B cell (primary cell): ENCODE results near the gene SH3YL1. TPM values are rescaled to one million over a fixed set of nuclear protein-coding genes. Genes with fewer than 3 reads are reported as not detected.

Experiments used
- ATAC-seq: fragments of 200-7000 bp; cut with Tn5 transposase; one replicate; pipeline ENCODE4 v1.10.0; 2021; ENCODE audit warnings: low read depth, mild to moderate bottlenecking, moderate number of reproducible peaks, moderate library complexity
- CTCF ChIA-PET: fragments of 350-600 bp; sonication (Branson Sonifier 250); formaldehyde crosslinking; loops from one replicate; lab custom pipeline; 2021; ENCODE audit warnings: antibody characterized with exemption, inconsistent platforms; lab: Charles Lee
- POLR2A ChIA-PET: fragments of 350-600 bp; sonication (Branson Sonifier 250); formaldehyde crosslinking; loops from one replicate; lab custom pipeline; 2021; ENCODE audit warnings: antibody characterized with exemption; lab: Charles Lee
- DNase-seq: peaks from one replicate; pipeline ENCODE4 v3.0.0; 2013
- H2AFZ ChIP-seq: 2 replicates; pipeline ENCODE4 v1.6.1; 2012; ENCODE audit warnings: mild to moderate bottlenecking, low read depth, low read length; ENCODE audit not compliant: insufficient read depth, poor library complexity, severe bottlenecking
- H3K27ac ChIP-seq, 2 donors: 1 replicate in 1 of 2; 2 replicates in 1 of 2; pipeline ENCODE4 v1.5.1; 2012 to 2013; ENCODE audit warnings: low read length in 2 of 2, mild to moderate bottlenecking in 2 of 2, moderate library complexity in 1 of 2
- H3K27me3 ChIP-seq, 4 experiments: fragments of 200-600 bp in 1 of 4; sonication (generic) in 1 of 4; replicated peaks in 1 of 4; 1 replicate in 2 of 4; 2 replicates in 2 of 4; pipeline versions ENCODE4 v1.6.1 to v1.7.0; 2013 to 2016; ENCODE audit warnings: low read length in 3 of 4, mild to moderate bottlenecking in 2 of 4, mixed read lengths in 1 of 4, moderate library complexity in 1 of 4; ENCODE audit not compliant: insufficient read depth in 4 of 4, control insufficient read depth in 3 of 4; ENCODE audit errors: control extremely low read depth in 1 of 4
- H3K36me3 ChIP-seq, 2 experiments: replicated peaks in 1 of 2; 1 replicate in 1 of 2; 2 replicates in 1 of 2; pipeline versions ENCODE4 v1.6.1 to v1.7.1; 2013; ENCODE audit warnings: low read length in 1 of 2; ENCODE audit not compliant: insufficient read depth in 2 of 2, control insufficient read depth in 1 of 2; ENCODE audit errors: control extremely low read depth in 1 of 2, extremely low read depth in 1 of 2
- H3K4me1 ChIP-seq, 2 donors: fragments of 200-600 bp in 1 of 2; sonication (generic) in 1 of 2; 1 replicate in 1 of 2; 2 replicates in 1 of 2; pipeline versions ENCODE4 v1.5.1 to v1.6.1; 2013 to 2017; ENCODE audit warnings: low read length in 2 of 2; ENCODE audit not compliant: control insufficient read depth in 2 of 2, insufficient read depth in 2 of 2
- H3K4me2 ChIP-seq: replicated peaks from 2 replicates; pipeline ENCODE3; 2012; ENCODE audit warnings: mild to moderate bottlenecking, low read depth, low read length; ENCODE audit not compliant: poor library complexity, severe bottlenecking
- H3K4me3 ChIP-seq, 5 experiments: fragments of 200-600 bp in 1 of 5; sonication (generic) in 1 of 5; 1 replicate in 3 of 5; 2 replicates in 2 of 5; pipeline versions ENCODE4 v1.5.1 to v1.7.0; 2011 to 2016; ENCODE audit warnings: low read length in 4 of 5, mild to moderate bottlenecking in 4 of 5, low read depth in 2 of 5, control low read depth in 1 of 5, moderate library complexity in 1 of 5; ENCODE audit not compliant: insufficient read depth in 1 of 5; ENCODE audit errors: control extremely low read depth in 1 of 5, extremely low read depth in 1 of 5
- H3K79me2 ChIP-seq: fragments of 200-600 bp; sonication (generic); one replicate; pipeline ENCODE4 v1.6.0; 2016; ENCODE audit warnings: low read length; ENCODE audit not compliant: control insufficient read depth, insufficient read depth
- H3K9ac ChIP-seq: fragments of 200-600 bp; sonication (generic); 2 replicates; pipeline ENCODE4 v1.6.1; 2017; ENCODE audit warnings: mild to moderate bottlenecking, low read length, moderate library complexity
- H3K9me3 ChIP-seq, 3 donors: one replicate each; pipeline versions ENCODE4 v1.6.1 to v1.7.1; 2013; ENCODE audit warnings: low read length in 2 of 3; ENCODE audit not compliant: control insufficient read depth in 2 of 3, insufficient read depth in 1 of 3; ENCODE audit errors: control extremely low read depth in 1 of 3
- H4K20me1 ChIP-seq: 2 replicates; pipeline ENCODE4 v1.6.0; 2012; ENCODE audit warnings: mild to moderate bottlenecking, low read length; ENCODE audit not compliant: insufficient read depth, control insufficient read depth, poor library complexity, severe bottlenecking
- H3K27ac Mint-ChIP-seq: one replicate; pipeline ENCODE4 v1.8.0; 2021; ENCODE audit warnings: mixed read lengths
- H3K27me3 Mint-ChIP-seq: one replicate; pipeline ENCODE4 v1.8.0; 2021; ENCODE audit warnings: mixed read lengths
- H3K4me1 Mint-ChIP-seq: one replicate; pipeline ENCODE4 v1.8.0; 2021; ENCODE audit warnings: mixed read lengths
- H3K4me3 Mint-ChIP-seq: one replicate; pipeline ENCODE4 v1.8.0; 2021; ENCODE audit warnings: mixed read lengths
- H3K9me3 Mint-ChIP-seq: one replicate; pipeline ENCODE4 v1.8.0; 2022; ENCODE audit warnings: mixed read lengths; ENCODE audit not compliant: insufficient read depth
- EZH2 ChIP-seq: IDR thresholded peaks from 2 replicates; pipeline ENCODE4 v1.6.1; 2012; ENCODE audit warnings: borderline replicate concordance, low read depth, mild to moderate bottlenecking, moderate library complexity, low read length; ENCODE audit not compliant: insufficient read depth, poor library complexity, severe bottlenecking
- WGBS: methylation state at CpG from one replicate; pipeline ENCODE4 v1.1.5; 2013; ENCODE audit warnings: missing lambda C conversion rate; ENCODE audit not compliant: insufficient coverage; 5-methylcytosine and 5-hydroxymethylcytosine counted together
- intact Hi-C: fragments of 100-400 bp; cut with micrococcal nuclease; formaldehyde crosslinking; loops from one replicate; pipeline ENCODE4 v1.10.0; 2022
- polyA plus RNA-seq: library from polyadenylated mRNA; depleted of rRNA; stranded (reverse); fragments of >200 nt; gene quantifications from 2 replicates; pipeline ENCODE4 v1.2.3, GENCODE V29; 2012
- total RNA-seq, 2 donors: library from RNA; stranded (reverse); fragments of 120-200 nt in 1 of 2; gene quantifications; 1 replicate in 1 of 2; 2 replicates in 1 of 2; pipeline versions ENCODE4 v1.2.3 to v1.2.4, GENCODE V29; 2013 to 2022
- TF ChIP-seq, protein P1 (sequence below): fragments of 200-600 bp; IDR thresholded peaks from one replicate; pipeline ENCODE4 v1.8.0; 2022; ENCODE audit warnings: antibody characterized with exemption, mild to moderate bottlenecking

The SH3YL1 gene
- total and polyA plus RNA-seq, 2 donors (not counting 1 experiment from before 2014, with no cell fraction given) = 33.2 to 48.4 TPM

GRCh38 chr2:296354-296753 is 32.5 kb upstream of the SH3YL1 start:
- H3K4me1 Mint-ChIP-seq = no peaks in the 10 kb centered on the region
- no peak overlapping the region for H2AFZ ChIP-seq
- ATAC-seq (no peak), DNase-seq (no peak)
- TF ChIP-seq, protein P1, sequence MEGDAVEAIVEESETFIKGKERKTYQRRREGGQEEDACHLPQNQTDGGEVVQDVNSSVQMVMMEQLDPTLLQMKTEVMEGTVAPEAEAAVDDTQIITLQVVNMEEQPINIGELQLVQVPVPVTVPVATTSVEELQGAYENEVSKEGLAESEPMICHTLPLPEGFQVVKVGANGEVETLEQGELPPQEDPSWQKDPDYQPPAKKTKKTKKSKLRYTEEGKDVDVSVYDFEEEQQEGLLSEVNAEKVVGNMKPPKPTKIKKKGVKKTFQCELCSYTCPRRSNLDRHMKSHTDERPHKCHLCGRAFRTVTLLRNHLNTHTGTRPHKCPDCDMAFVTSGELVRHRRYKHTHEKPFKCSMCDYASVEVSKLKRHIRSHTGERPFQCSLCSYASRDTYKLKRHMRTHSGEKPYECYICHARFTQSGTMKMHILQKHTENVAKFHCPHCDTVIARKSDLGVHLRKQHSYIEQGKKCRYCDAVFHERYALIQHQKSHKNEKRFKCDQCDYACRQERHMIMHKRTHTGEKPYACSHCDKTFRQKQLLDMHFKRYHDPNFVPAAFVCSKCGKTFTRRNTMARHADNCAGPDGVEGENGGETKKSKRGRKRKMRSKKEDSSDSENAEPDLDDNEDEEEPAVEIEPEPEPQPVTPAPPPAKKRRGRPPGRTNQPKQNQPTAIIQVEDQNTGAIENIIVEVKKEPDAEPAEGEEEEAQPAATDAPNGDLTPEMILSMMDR = no peak
- no peak for TF ChIP-seq EZH2
- H3K9me3 Mint-ChIP-seq = peaks cover 2% of the 10 kb centered on the region
- peaks cover 0 to 7% (median 4%) of the 10 kb centered on the region in 4 experiments for H3K27me3 ChIP-seq
- H3K36me3 ChIP-seq = no peaks in the 10 kb centered on the region
- H3K27ac ChIP-seq = no peak overlapping the region
- peaks cover 0 to 7% (median 0%) of the 10 kb centered on the region in 3 donors for H3K9me3 ChIP-seq
- no peak overlapping the region for H3K4me3 ChIP-seq
- no peaks in the 10 kb centered on the region for H3K4me1 ChIP-seq
- H3K27ac Mint-ChIP-seq = no peak overlapping the region
- ChIA-PET CTCF (no interaction called here), POLR2A (no interaction called here)
- no peaks in the 10 kb centered on the region for H4K20me1 ChIP-seq
- H3K9ac ChIP-seq = no peak overlapping the region
- no peak overlapping the region for H3K4me3 Mint-ChIP-seq
- no peaks in the 10 kb centered on the region for H3K79me2 ChIP-seq
- WGBS = 90% methylated on average over 2 of the region's 3 CpGs
- peaks cover 39% of the 10 kb centered on the region for H3K27me3 Mint-ChIP-seq
- no peak overlapping the region for H3K4me2 ChIP-seq
- intact Hi-C loops = no loop called here

DNA sequence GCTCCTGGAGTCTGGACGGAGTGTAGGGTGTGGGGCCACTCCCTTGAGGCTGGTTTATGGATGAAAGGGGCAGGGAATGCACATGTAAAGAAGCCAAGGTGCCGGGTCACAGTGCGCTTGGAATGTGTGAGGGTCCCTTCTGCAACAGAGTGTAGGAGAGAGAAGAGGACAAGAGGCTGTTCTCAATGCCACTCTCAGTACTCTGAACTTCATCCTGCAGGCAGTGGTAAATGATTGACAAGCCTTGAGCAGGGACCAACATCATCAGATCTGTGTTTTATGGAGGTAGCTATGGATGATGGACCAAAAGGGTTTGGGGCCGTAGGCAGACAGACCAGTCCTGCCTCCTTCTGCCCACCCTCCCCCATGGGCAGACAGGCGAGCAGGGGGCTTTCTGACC is 31.3 kb upstream of the SH3YL1 start:
- no peak for TF ChIP-seq EZH2
- TF ChIP-seq, protein P1 = no peak
- Mint-ChIP-seq H3K27ac (no peak overlapping the region), H3K4me1 (peaks cover 1% of the 10 kb centered on the region), H3K9me3 (peaks cover under 1% of the 10 kb centered on the region), H3K27me3 (peaks cover 41% of the 10 kb centered on the region), H3K4me3 (no peak overlapping the region)
- DNase-seq = no peak
- Histone ChIP-seq H3K27me3 (peaks cover 0 to 13% (median 10%) of the 10 kb centered on the region in 4 experiments), H2AFZ (no peak overlapping the region), H3K4me3 (no peak overlapping the region), H3K4me2 (no peak overlapping the region), H3K79me2 (no peaks in the 10 kb centered on the region), H3K9ac (no peak overlapping the region), H3K4me1 (peaks cover under 1 to 1% of the 10 kb centered on the region in 2 donors), H3K9me3 (peaks cover 0 to 7% (median 0%) of the 10 kb centered on the region in 3 donors), H3K36me3 (no peaks in the 10 kb centered on the region), H4K20me1 (no peaks in the 10 kb centered on the region), H3K27ac (no peak overlapping the region)
- 92% methylated on average over 2 of the region's 5 CpGs for WGBS
- ChIA-PET CTCF (no interaction called here), POLR2A (no interaction called here)
- intact Hi-C loops = no loop called here
- ATAC-seq = no peak
